ENCODE data around the gene GMDS.

GMDS gene

DNA sequence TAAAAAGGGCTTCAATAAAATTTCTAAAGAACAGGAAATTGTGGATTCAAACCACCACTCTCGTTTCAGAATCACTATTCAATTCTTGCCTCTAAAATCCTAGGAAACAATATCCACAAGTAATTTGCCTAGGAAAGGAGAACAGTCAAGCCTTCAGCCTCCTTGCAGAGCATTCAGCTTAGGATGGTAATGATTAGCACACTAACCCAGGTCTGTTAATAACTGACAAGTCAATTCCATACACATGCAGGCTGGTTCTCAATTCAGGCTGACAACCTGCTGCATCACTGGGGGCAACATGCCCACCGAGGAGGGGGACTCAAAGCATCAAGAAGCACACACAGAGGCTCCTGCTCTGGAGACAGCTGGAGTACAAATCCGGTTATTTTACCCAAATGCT lies 57.6 kb downstream of the GMDS start:
- DNase-seq (ENCODE audit: low spot score): no peak
- TF ChIP-seq, protein P1, sequence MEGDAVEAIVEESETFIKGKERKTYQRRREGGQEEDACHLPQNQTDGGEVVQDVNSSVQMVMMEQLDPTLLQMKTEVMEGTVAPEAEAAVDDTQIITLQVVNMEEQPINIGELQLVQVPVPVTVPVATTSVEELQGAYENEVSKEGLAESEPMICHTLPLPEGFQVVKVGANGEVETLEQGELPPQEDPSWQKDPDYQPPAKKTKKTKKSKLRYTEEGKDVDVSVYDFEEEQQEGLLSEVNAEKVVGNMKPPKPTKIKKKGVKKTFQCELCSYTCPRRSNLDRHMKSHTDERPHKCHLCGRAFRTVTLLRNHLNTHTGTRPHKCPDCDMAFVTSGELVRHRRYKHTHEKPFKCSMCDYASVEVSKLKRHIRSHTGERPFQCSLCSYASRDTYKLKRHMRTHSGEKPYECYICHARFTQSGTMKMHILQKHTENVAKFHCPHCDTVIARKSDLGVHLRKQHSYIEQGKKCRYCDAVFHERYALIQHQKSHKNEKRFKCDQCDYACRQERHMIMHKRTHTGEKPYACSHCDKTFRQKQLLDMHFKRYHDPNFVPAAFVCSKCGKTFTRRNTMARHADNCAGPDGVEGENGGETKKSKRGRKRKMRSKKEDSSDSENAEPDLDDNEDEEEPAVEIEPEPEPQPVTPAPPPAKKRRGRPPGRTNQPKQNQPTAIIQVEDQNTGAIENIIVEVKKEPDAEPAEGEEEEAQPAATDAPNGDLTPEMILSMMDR (IDR thresholded peaks at IDR 0.05; ENCODE audit: borderline replicate concordance, control extremely low read depth, extremely low read depth, insufficient read depth, missing control alignments): no peak
- in situ Hi-C loops (cut with MboI; ENCODE audit: low sequenced_read_pairs, unreplicated experiment): loop anchor here (25.0 kb wide), 1 partner anchor 576 kb away; the partner anchor contains the start of gene FOXC1

DNA sequence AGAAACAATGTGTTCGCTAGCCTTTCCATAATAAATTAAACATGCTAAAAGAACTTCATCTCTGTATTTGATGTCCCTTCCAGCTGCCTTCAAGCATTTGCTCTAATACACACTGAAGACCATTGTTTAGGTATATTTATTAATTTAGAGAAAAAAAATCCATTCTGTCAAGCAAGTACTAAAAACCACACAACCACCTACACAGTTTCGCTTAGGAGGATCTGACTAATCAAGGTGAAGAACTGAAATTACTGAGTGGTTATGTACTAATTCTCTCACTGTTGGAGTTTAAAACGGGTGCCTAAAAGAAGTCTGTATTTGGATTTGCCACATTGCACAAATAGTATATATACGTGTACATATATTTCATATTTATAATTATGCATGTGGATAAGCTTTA lies 58.9 kb downstream of the GMDS start:
- TF ChIP-seq, protein P1 (IDR thresholded peaks at IDR 0.05; ENCODE audit: borderline replicate concordance, control extremely low read depth, extremely low read depth, insufficient read depth, missing control alignments): no peak
- DNase-seq (ENCODE audit: low spot score): peak; percentile 42
- in situ Hi-C loops (cut with MboI; ENCODE audit: low sequenced_read_pairs, unreplicated experiment): loop anchor here (25.0 kb wide), 1 partner anchor 574 kb away; the partner anchor contains the start of gene FOXC1

DNA sequence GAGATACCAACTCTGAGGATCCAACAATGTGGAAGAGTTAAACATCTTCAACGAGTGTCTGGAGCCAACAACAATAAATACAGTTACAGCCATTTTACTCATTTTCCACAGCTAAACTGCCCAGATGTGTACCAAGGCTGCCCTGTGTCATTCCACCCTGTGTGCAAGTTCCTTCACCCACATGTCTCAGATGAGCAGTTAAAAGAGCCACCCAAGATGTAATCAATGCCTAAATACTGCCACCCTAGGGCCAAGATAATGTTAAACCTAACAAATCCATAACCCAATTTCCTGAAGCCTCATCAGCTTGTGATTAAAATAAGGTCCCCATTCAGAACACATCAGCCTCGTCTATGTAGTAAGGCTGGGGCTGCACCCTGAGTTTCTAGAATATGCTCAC lies 59.9 kb downstream of the GMDS start:
- in situ Hi-C loops (cut with MboI; ENCODE audit: low sequenced_read_pairs, unreplicated experiment): loop anchor here (25.0 kb wide), 1 partner anchor 573 kb away; the partner anchor contains the start of gene FOXC1
- no peak for DNase-seq (ENCODE audit: low spot score)
- TF ChIP-seq, protein P1 (IDR thresholded peaks at IDR 0.05; ENCODE audit: borderline replicate concordance, control extremely low read depth, extremely low read depth, insufficient read depth, missing control alignments): no peak

DNA sequence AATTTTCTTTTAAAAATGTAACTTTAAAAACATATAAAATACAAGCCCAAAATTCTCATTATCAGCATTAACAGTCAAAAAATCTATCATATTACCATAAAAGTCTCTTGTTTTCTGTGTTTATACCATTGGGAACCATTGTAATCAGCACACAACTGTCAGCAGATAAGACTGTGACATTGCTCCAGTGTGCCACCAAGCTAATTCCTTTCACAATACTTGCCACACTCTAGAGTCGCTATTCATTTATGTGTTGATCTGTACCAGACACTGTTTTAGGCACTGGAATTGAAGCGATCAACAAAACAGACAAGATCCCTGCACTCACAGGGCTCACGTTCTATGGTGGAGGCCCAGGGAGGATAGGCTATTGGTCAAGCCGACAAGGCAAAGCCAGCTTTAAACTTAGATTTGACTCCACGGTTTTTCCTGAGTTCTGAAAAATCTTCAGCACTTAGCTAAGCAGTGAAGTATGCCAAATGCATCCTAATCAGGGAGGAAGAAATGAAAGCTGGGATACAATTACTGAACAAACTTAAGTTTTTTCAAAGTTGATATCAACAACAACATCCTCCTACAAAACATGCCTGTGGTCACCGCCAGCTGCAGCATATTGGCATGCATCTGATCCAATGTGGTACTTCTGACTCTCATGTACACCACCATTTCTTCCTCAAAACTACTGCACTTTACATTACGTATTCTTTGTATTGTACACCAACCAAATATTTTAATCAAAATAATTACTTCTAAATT lies 60.5 kb downstream of the GMDS start:
- in situ Hi-C loops (cut with MboI; ENCODE audit: low sequenced_read_pairs, unreplicated experiment): loop anchor here (25.0 kb wide), 1 partner anchor 573 kb away; the partner anchor contains the start of gene FOXC1
- DNase-seq (ENCODE audit: low spot score): no peak
- TF ChIP-seq, protein P1 (IDR thresholded peaks at IDR 0.05; ENCODE audit: borderline replicate concordance, control extremely low read depth, extremely low read depth, insufficient read depth, missing control alignments): no peak

DNA sequence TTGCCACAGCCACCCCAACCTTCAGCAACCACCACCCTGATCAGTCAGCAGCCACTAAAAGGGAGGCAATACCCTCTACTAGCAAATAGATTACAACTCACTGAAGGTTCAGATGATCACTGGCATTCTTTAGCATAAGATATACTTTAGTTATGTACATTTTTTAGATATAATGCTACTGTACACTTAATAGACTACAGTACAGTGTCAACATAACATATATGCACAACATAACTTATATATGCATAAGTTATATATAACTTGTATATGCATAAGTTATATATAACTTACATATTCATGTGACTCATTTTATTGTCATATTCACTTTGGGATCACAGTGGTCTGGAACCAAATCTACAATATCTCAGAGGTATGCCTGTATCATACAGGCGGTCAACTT lies 61.7 kb downstream of the GMDS start:
- in situ Hi-C loops (cut with MboI; ENCODE audit: low sequenced_read_pairs, unreplicated experiment): loop anchor here (25.0 kb wide), 1 partner anchor 571 kb away; the partner anchor contains the start of gene FOXC1

DNA sequence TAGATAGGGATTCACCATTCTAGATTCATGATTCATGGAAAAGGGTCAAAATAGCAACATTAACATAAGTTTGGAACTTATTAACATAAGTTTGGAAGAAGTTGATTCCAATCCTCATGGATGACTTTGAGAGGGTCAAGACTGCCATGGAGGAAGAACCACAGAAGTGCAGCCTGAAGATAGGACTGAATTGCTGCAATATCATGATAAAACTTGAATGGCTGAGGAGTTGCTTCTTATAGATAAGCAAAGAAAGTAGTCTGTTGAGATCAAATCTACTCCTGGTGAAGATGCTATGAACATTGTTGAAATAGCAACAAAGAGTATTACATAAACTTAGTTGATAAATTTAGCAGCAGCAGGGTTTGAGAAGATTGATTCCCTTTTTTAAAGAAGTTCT lies 62.2 kb downstream of the GMDS start:
- in situ Hi-C loops (cut with MboI; ENCODE audit: low sequenced_read_pairs, unreplicated experiment): loop anchor here (25.0 kb wide), 1 partner anchor 571 kb away; the partner anchor contains the start of gene FOXC1
- no peak for DNase-seq (ENCODE audit: low spot score)

More for the DNA sequence above, 61.7 kb downstream of the GMDS start:
- no peak for DNase-seq (ENCODE audit: low spot score)
- TF ChIP-seq, protein P1 (IDR thresholded peaks at IDR 0.05; ENCODE audit: borderline replicate concordance, control extremely low read depth, extremely low read depth, insufficient read depth, missing control alignments): no peak

More for the DNA sequence above, 62.2 kb downstream of the GMDS start:
- TF ChIP-seq, protein P1 (IDR thresholded peaks at IDR 0.05; ENCODE audit: borderline replicate concordance, control extremely low read depth, extremely low read depth, insufficient read depth, missing control alignments): no peak

Measured in GM13976 (cell line).